IMR-90 (cell line): ENCODE data around the gene ANLN. TPM values are rescaled to one million over a fixed set of nuclear protein-coding genes. Genes with fewer than 3 reads are reported as not detected.

Experiments
- ATAC-seq: fragments of 200-7000 bp; cut with Tn5 transposase; 2 replicates; pipeline ENCODE4 v1.9.1; 2020; ENCODE audit warnings: low read depth, mild to moderate bottlenecking, moderate library complexity
- BruUV-seq: library from RNA; stranded (reverse); fragments of 400-500 nt; replicated peaks from 2 replicates; lab custom pipeline; 2021; lab: Mats Ljungman, UMichigan
- CTCF ChIA-PET: fragments of 300-600 bp; formaldehyde crosslinking; extraction: SDS; loops from one replicate; lab custom pipeline; 2021; ENCODE audit warnings: antibody characterized with exemption; lab: Yijun Ruan, JAX
- POLR2A ChIA-PET: fragments of 300-600 bp; sonication (Branson Sonifier 250); formaldehyde crosslinking; loops from one replicate; lab custom pipeline; 2022; ENCODE audit warnings: antibody characterized with exemption; ENCODE audit not compliant: unreplicated experiment; lab: Charles Lee
- DNase-seq: peaks from one replicate; pipeline ENCODE4 v3.0.0; 2013
- H2AFZ ChIP-seq: replicated peaks from 2 replicates; pipeline ENCODE3; 2013; ENCODE audit warnings: low read length, mild to moderate bottlenecking; ENCODE audit not compliant: poor library complexity
- H2AK5ac ChIP-seq: 2 replicates; pipeline ENCODE4 v1.6.1; 2013; ENCODE audit warnings: low read depth, low read length, inconsistent platforms
- H2AK9ac ChIP-seq: replicated peaks from 2 replicates; pipeline ENCODE3; 2013; ENCODE audit warnings: mild to moderate bottlenecking, low read depth, low read length, moderate library complexity; ENCODE audit not compliant: poor library complexity
- H2BK120ac ChIP-seq: 2 replicates; pipeline ENCODE4 v1.6.1; 2013; ENCODE audit warnings: low read depth, low read length, inconsistent platforms
- H2BK15ac ChIP-seq: 3 replicates; pipeline ENCODE4 v1.6.1; 2013; ENCODE audit warnings: low read depth, low read length, inconsistent platforms
- H2BK20ac ChIP-seq: 2 replicates; pipeline ENCODE4 v1.6.1; 2013; ENCODE audit warnings: low read depth, mild to moderate bottlenecking, inconsistent platforms, low read length, moderate library complexity
- H2BK5ac ChIP-seq: 2 replicates; pipeline ENCODE4 v1.6.1; 2013; ENCODE audit warnings: mild to moderate bottlenecking, low read depth, low read length, inconsistent platforms; ENCODE audit not compliant: poor library complexity, severe bottlenecking
- H3K14ac ChIP-seq: replicated peaks from 2 replicates; pipeline ENCODE4 v1.6.1; 2013; ENCODE audit warnings: low read depth, low read length, inconsistent platforms
- H3K18ac ChIP-seq: 2 replicates; pipeline ENCODE4 v1.6.1; 2013; ENCODE audit warnings: low read depth, low read length, control low read depth
- H3K23ac ChIP-seq: 2 replicates; pipeline ENCODE4 v1.6.1; 2013; ENCODE audit warnings: low read depth, low read length, inconsistent platforms
- H3K27ac ChIP-seq: 2 replicates; pipeline ENCODE4 v1.5.1; 2013; ENCODE audit warnings: mild to moderate bottlenecking, control low read depth, low read length; ENCODE audit not compliant: insufficient read depth
- H3K27me3 ChIP-seq: 2 replicates; pipeline ENCODE4 v1.6.1; 2013; ENCODE audit warnings: low read length; ENCODE audit not compliant: control insufficient read depth, insufficient read depth
- H3K36me3 ChIP-seq: 2 replicates; pipeline ENCODE4 v1.6.1; 2013; ENCODE audit warnings: low read length, mixed read lengths; ENCODE audit not compliant: control insufficient read depth, insufficient read depth
- H3K4ac ChIP-seq: 2 replicates; pipeline ENCODE4 v1.6.1; 2013; ENCODE audit warnings: low read depth, low read length, inconsistent platforms
- H3K4me1 ChIP-seq: 2 replicates; pipeline ENCODE4 v1.6.1; 2013; ENCODE audit warnings: low read length, mixed read lengths; ENCODE audit not compliant: control insufficient read depth, insufficient read depth
- H3K4me2 ChIP-seq: 2 replicates; pipeline ENCODE4 v1.6.1; 2013; ENCODE audit warnings: low read depth, mild to moderate bottlenecking, control low read depth, low read length, moderate library complexity
- H3K4me3 ChIP-seq: 2 replicates; pipeline ENCODE4 v1.5.1; 2013; ENCODE audit warnings: low read depth, mild to moderate bottlenecking, control low read depth, low read length, moderate library complexity; ENCODE audit not compliant: insufficient read depth
- H3K56ac ChIP-seq: 2 replicates; pipeline ENCODE4 v1.6.1; 2013; ENCODE audit warnings: low read length, inconsistent platforms; ENCODE audit not compliant: insufficient read depth; ENCODE audit errors: extremely low read depth
- H3K79me1 ChIP-seq, 2 experiments: 2 replicates each; pipeline ENCODE4 v1.6.1; 2013; ENCODE audit warnings: low read length in 2 of 2, inconsistent platforms in 1 of 2, low read depth in 1 of 2
- H3K9ac ChIP-seq: 2 replicates; pipeline ENCODE4 v1.6.1; 2013; ENCODE audit warnings: low read depth, low read length, control low read depth
- H3K9me1 ChIP-seq: 2 replicates; pipeline ENCODE4 v1.6.1; 2013; ENCODE audit warnings: low read length, inconsistent platforms; ENCODE audit not compliant: insufficient read depth
- H3K9me3 ChIP-seq: 2 replicates; pipeline ENCODE4 v1.6.1; 2013; ENCODE audit warnings: low read length; ENCODE audit not compliant: control insufficient read depth, insufficient read depth
- H4K20me1 ChIP-seq: 2 replicates; pipeline ENCODE4 v1.6.1; 2013; ENCODE audit warnings: low read length, inconsistent platforms; ENCODE audit not compliant: insufficient read depth
- H4K5ac ChIP-seq: 2 replicates; pipeline ENCODE4 v1.6.1; 2013; ENCODE audit warnings: mild to moderate bottlenecking, low read depth, low read length, control low read depth
- H4K8ac ChIP-seq, 2 experiments: 2 replicates each; pipeline ENCODE4 v1.6.1; 2013; ENCODE audit warnings: low read depth in 2 of 2, low read length in 2 of 2, control low read depth in 1 of 2, inconsistent platforms in 1 of 2
- H4K91ac ChIP-seq: 2 replicates; pipeline ENCODE4 v1.6.1; 2013; ENCODE audit warnings: low read depth, low read length, inconsistent platforms; ENCODE audit not compliant: insufficient read depth
- BHLHE40 ChIP-seq: fragments of 150-350 bp; IDR thresholded peaks from 2 replicates; pipeline ENCODE4 v1.6.1; 2016; ENCODE audit warnings: mild to moderate bottlenecking, low read depth, low read length
- CEBPB ChIP-seq: IDR thresholded peaks from 2 replicates; pipeline ENCODE4 v1.6.1; 2012; ENCODE audit warnings: low read depth, low read length, improper control_type of control experiment
- CHD1 ChIP-seq: IDR thresholded peaks from 2 replicates; pipeline ENCODE4 v1.6.1; 2012; ENCODE audit warnings: low read depth, low read length, improper control_type of control experiment
- MAFK ChIP-seq: IDR thresholded peaks from 2 replicates; pipeline ENCODE4 v1.6.1; 2012; ENCODE audit warnings: low read depth, low read length, improper control_type of control experiment
- MAZ ChIP-seq: IDR thresholded peaks from 2 replicates; pipeline ENCODE4 v1.6.1; 2012; ENCODE audit warnings: low read depth, mild to moderate bottlenecking, low read length, improper control_type of control experiment, moderate library complexity, borderline replicate concordance
- MXI1 ChIP-seq: IDR thresholded peaks from 2 replicates; pipeline ENCODE4 v1.6.1; 2012; ENCODE audit warnings: low read depth, mild to moderate bottlenecking, low read length, moderate library complexity, borderline replicate concordance
- NFE2L2 ChIP-seq: fragments of 150-350 bp; IDR thresholded peaks from 2 replicates; pipeline ENCODE4 v1.6.1; 2016; ENCODE audit warnings: low read depth, mild to moderate bottlenecking, low read length
- POLR2A ChIP-seq: IDR thresholded peaks from 2 replicates; pipeline ENCODE4 v1.6.1; 2012; ENCODE audit warnings: mild to moderate bottlenecking, low read depth, low read length
- RAD21 ChIP-seq: IDR thresholded peaks from 2 replicates; pipeline ENCODE4 v1.6.1; 2012; ENCODE audit warnings: low read length, improper control_type of control experiment
- RCOR1 ChIP-seq: IDR thresholded peaks from 2 replicates; pipeline ENCODE4 v1.6.1; 2012; ENCODE audit warnings: mild to moderate bottlenecking, low read length, improper control_type of control experiment; ENCODE audit not compliant: insufficient replicate concordance
- RFX5 ChIP-seq: IDR thresholded peaks from 2 replicates; pipeline ENCODE4 v1.8.0; 2012; ENCODE audit warnings: low read depth, mild to moderate bottlenecking, low read length, moderate library complexity
- SMC3 ChIP-seq: fragments of 150-350 bp; IDR thresholded peaks from 2 replicates; pipeline ENCODE4 v1.6.1; 2016; ENCODE audit warnings: low read depth, mild to moderate bottlenecking, antibody characterized with exemption, low read length, moderate library complexity
- USF2 ChIP-seq: fragments of 150-350 bp; IDR thresholded peaks from 2 replicates; pipeline ENCODE4 v1.6.1; 2017; ENCODE audit warnings: mild to moderate bottlenecking, antibody characterized with exemption, low read length, low read depth
- WGBS, 2 experiments: methylation state at CpG; one replicate each; pipeline versions ENCODE4 v1.1.5 to v1.1.7; 2013; ENCODE audit warnings: missing lambda C conversion rate in 2 of 2; ENCODE audit not compliant: insufficient read length in 1 of 2; ENCODE audit errors: extremely low coverage in 2 of 2; 5-methylcytosine and 5-hydroxymethylcytosine counted together
- dilution Hi-C: fragments of 300-500 bp; cut with HindIII; formaldehyde crosslinking; loops from one replicate; pipeline ENCODE4 v1.14.3; 2018; ENCODE audit warnings: low sequenced_read_pairs; ENCODE audit not compliant: unreplicated experiment
- in situ Hi-C: fragments of 300-500 bp; cut with MboI; formaldehyde crosslinking; loops from 3 replicates; pipeline ENCODE4 v1.14.3; 2019; ENCODE audit warnings: low sequenced_read_pairs, inconsistent platforms, mixed read lengths
- intact Hi-C: fragments of 100-400 bp; cut with micrococcal nuclease; formaldehyde crosslinking; loops from 2 replicates; pipeline ENCODE4 v1.10.0; 2022
- polyA plus RNA-seq, 3 experiments: library from polyadenylated mRNA; depleted of rRNA; stranded (reverse); fragments of >200 nt; gene quantifications; 2 replicates each; pipeline ENCODE4 v1.2.3, GENCODE V29; 2012; ENCODE audit warnings: low replicate concordance in 1 of 3
- total RNA-seq: library from RNA; depleted of rRNA; stranded (reverse); fragments of >200 nt; gene quantifications from 2 replicates; pipeline ENCODE4 v1.2.3, GENCODE V29; 2012
- TF ChIP-seq, protein P1 (sequence below): conservative IDR thresholded peaks from 2 replicates; pipeline ENCODE4 v1.5.1; 2012; ENCODE audit warnings: mild to moderate bottlenecking, low read depth, low read length, improper control_type of control experiment

The ANLN gene
- total and polyA plus RNA-seq, 2 of the 4 experiments (the other 2 are of a cell fraction): 60.5 to 276 TPM

DNA sequence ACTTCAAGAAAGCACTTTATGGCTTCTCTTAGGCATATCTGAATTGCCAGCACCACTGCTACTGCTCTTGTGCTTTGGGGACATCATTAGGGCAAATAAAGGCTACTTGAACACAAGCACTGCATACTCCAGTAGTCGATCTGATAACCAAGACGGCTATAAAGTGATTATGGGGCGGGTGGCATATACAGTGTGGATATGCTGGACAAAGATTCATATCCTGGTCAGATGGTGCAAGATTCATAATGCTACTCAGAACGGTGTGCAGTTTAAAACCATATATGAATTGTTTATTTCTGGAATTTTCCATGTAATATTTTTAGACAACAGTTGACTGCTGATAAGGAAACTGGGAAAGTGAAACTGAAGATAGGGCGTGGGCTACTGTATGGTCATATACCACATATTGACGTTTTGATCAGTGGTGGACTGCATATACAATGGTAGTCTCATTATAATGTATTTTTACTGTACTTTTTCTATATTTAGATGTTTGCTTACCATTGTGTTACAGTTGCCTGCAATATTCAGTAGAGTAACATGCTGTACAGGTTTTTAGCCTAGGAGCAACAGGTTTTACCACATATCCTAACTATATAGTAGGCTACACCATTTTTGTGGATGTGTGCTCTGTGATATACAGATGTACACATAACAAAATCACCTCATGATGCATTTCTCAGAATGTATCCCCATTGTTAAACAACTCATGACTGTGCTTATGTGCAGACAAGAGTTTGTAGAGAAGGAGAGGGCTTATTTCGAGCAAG, 15.2 kb downstream of the ANLN start:
- BruUV-seq: no TSS peak
- Histone ChIP-seq H4K20me1 (peaks cover 8% of the 10 kb centered on the region; the same call in 1 of the 2 replicates), H2BK120ac (peak overlapping the region; percentile 18; the same call in 1 of the 2 replicates), H3K18ac (peak overlapping the region; percentile 50; the same call in 1 of the 2 replicates), H3K4me3 (no peak overlapping the region), H3K79me1 (peaks cover 38 to 68% of the 10 kb centered on the region in 2 experiments), H3K9me1 (peaks cover 12% of the 10 kb centered on the region; the same call in 1 of the 2 replicates), H3K14ac (peak overlapping the region; percentile 52; the same call in 1 of the 2 replicates), H3K9ac (no peak overlapping the region), H4K5ac (peak overlapping the region; percentile 92; the same call in 1 of the 2 replicates), H3K36me3 (peaks cover 8% of the 10 kb centered on the region), H3K4me2 (peak overlapping the region; percentile 78), H3K27ac (no peak overlapping the region), H2AFZ (peak overlapping the region; percentile 45), H4K91ac (0 out of 2 replicates have a peak overlapping the region, but pooled peaks have one; percentile 19), H3K4ac (peak overlapping the region; percentile 28; the same call in 1 of the 2 replicates), H3K27me3 (no peaks in the 10 kb centered on the region), H3K56ac (no peak overlapping the region), H2AK5ac (no peak overlapping the region), H3K23ac (peak overlapping the region; percentile 68; the same call in 1 of the 2 replicates), H3K4me1 (peaks cover 5% of the 10 kb centered on the region), H3K9me3 (no peaks in the 10 kb centered on the region), H2BK5ac (peak overlapping the region; percentile 41), H2AK9ac (no peak overlapping the region), H2BK15ac (no peak overlapping the region), H2BK20ac (no peak overlapping the region), H4K8ac (peak overlapping the region in 1 of 2 experiments; percentile 82; a peak in 3 of 4 replicates)
- in situ Hi-C loops: no loop called here
- ChIA-PET POLR2A (no interaction called here), CTCF (no interaction called here)
- ATAC-seq (no peak), DNase-seq (no peak)
- dilution Hi-C loops: no loop called here
- 100% methylated on average over 1 of the region's 7 CpGs; no CpG with 5 or more reads in 1 of the 2 experiments for WGBS, 2 experiments
- intact Hi-C loops: no loop called here
- TF ChIP-seq RCOR1 (no peak), POLR2A (no peak), CHD1 (no peak), BHLHE40 (no peak), MAZ (no peak), NFE2L2 (no peak), CEBPB (no peak), MAFK (no peak), RAD21 (no peak), MXI1 (no peak), RFX5 (no peak), SMC3 (no peak), USF2 (no peak)
- TF ChIP-seq, protein P1, sequence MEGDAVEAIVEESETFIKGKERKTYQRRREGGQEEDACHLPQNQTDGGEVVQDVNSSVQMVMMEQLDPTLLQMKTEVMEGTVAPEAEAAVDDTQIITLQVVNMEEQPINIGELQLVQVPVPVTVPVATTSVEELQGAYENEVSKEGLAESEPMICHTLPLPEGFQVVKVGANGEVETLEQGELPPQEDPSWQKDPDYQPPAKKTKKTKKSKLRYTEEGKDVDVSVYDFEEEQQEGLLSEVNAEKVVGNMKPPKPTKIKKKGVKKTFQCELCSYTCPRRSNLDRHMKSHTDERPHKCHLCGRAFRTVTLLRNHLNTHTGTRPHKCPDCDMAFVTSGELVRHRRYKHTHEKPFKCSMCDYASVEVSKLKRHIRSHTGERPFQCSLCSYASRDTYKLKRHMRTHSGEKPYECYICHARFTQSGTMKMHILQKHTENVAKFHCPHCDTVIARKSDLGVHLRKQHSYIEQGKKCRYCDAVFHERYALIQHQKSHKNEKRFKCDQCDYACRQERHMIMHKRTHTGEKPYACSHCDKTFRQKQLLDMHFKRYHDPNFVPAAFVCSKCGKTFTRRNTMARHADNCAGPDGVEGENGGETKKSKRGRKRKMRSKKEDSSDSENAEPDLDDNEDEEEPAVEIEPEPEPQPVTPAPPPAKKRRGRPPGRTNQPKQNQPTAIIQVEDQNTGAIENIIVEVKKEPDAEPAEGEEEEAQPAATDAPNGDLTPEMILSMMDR: no peak
